GM12878 (cell line): Measurements from ENCODE around the gene PRR14L. TPM values are rescaled to one million over a fixed set of nuclear protein-coding genes. Genes with fewer than 3 reads are reported as not detected.

Source experiments
- ATAC-seq: fragments of 200-7000 bp; cut with Tn5 transposase; 3 replicates; pipeline ENCODE4 v1.9.1; 2020; ENCODE audit warnings: mild to moderate bottlenecking, moderate library complexity
- BruUV-seq: library from RNA; stranded (reverse); fragments of 400-500 nt; replicated peaks from 2 replicates; lab custom pipeline; 2021; lab: Mats Ljungman, UMichigan
- CTCF ChIA-PET: fragments of 300-600 bp; sonication (Branson Sonifier 250); formaldehyde crosslinking; extraction: SDS; loops from one replicate; lab custom pipeline; 2021; ENCODE audit warnings: inconsistent platforms; lab: Yijun Ruan, JAX
- POLR2A ChIA-PET: fragments of 350-600 bp; formaldehyde crosslinking; extraction: SDS; loops from one replicate; lab custom pipeline; 2021; ENCODE audit warnings: inconsistent platforms; lab: Charles Lee
- RAD21 ChIA-PET: fragments of 300-600 bp; sonication (Branson Sonifier 250); formaldehyde crosslinking; loops from one replicate; lab custom pipeline; 2023; ENCODE audit warnings: antibody characterized with exemption; ENCODE audit not compliant: unreplicated experiment; lab: Charles Lee
- SMC1A ChIA-PET: fragments of 300-600 bp; sonication (Branson Sonifier 250); formaldehyde crosslinking; loops from one replicate; lab custom pipeline; 2023; ENCODE audit not compliant: unreplicated experiment, uncharacterized antibody; lab: Charles Lee
- DNase-seq: peaks from one replicate; pipeline ENCODE4 v3.0.0-alpha.2; 2011; ENCODE audit warnings: low read depth, low spot score
- FAIRE-seq: peaks from 3 replicates; lab custom pipeline; 2011; peaks lifted over from hg19 to GRCh38; lab: Jason Lieb, UNC
- H2AFZ ChIP-seq: 2 replicates; pipeline ENCODE4 v1.6.0; 2011; ENCODE audit warnings: low read depth, low read length, control low read depth; ENCODE audit not compliant: control insufficient read depth
- H3K27ac ChIP-seq: 2 replicates; pipeline ENCODE4 v1.5.1; 2011; ENCODE audit warnings: control low read depth; ENCODE audit not compliant: control insufficient read depth, insufficient read depth
- H3K27me3 ChIP-seq, 2 experiments: replicated peaks in 1 of 2; 2 replicates each; pipeline versions ENCODE4 v1.6.0 to v1.6.1; 2011; ENCODE audit warnings: low read length in 1 of 2; ENCODE audit not compliant: control insufficient read depth in 2 of 2, insufficient read depth in 2 of 2
- H3K36me3 ChIP-seq, 2 experiments: 2 replicates each; pipeline ENCODE4 v1.5.1; 2011; ENCODE audit warnings: low read length in 1 of 2; ENCODE audit not compliant: control insufficient read depth in 2 of 2, insufficient read depth in 2 of 2
- H3K4me1 ChIP-seq: 2 replicates; pipeline ENCODE4 v1.6.1; 2011; ENCODE audit warnings: mild to moderate bottlenecking, low read length, moderate library complexity, mixed read lengths; ENCODE audit not compliant: control insufficient read depth, insufficient read depth
- H3K4me2 ChIP-seq: 2 replicates; pipeline ENCODE4 v1.6.0; 2011; ENCODE audit warnings: control low read depth; ENCODE audit not compliant: control insufficient read depth, insufficient read depth
- H3K4me3 ChIP-seq: fragments of 200-600 bp; sonication (generic); 2 replicates; pipeline ENCODE4 v1.5.1; 2016
- H3K79me2 ChIP-seq: 2 replicates; pipeline ENCODE4 v1.6.0; 2011; ENCODE audit warnings: low read length; ENCODE audit not compliant: control insufficient read depth, insufficient read depth
- H3K9ac ChIP-seq: 2 replicates; pipeline ENCODE4 v1.8.0; 2011; ENCODE audit warnings: low read length, control low read depth, mixed read lengths; ENCODE audit not compliant: control insufficient read depth, insufficient read depth
- H3K9me3 ChIP-seq: replicated peaks from 3 replicates; pipeline ENCODE4 v1.5.1; 2011; ENCODE audit warnings: mild to moderate bottlenecking, low read length; ENCODE audit not compliant: control insufficient read depth, insufficient read depth
- H4K20me1 ChIP-seq: 2 replicates; pipeline ENCODE4 v1.6.0; 2011; ENCODE audit not compliant: control insufficient read depth, insufficient read depth
- ATF7 ChIP-seq: fragments of 450-650 bp; IDR thresholded peaks from 2 replicates; pipeline ENCODE4 v1.6.1; 2016; ENCODE audit warnings: low read depth, mild to moderate bottlenecking
- CREB1 ChIP-seq: IDR thresholded peaks from 2 replicates; pipeline ENCODE4 v1.6.1; 2012; ENCODE audit warnings: low read depth, mild to moderate bottlenecking, inconsistent platforms
- CTCF ChIP-seq, 3 experiments: IDR thresholded peaks in 2 of 3; conservative IDR thresholded peaks in 1 of 3; 2 replicates each; pipeline ENCODE4 v1.5.1; 2011; ENCODE audit warnings: low read depth in 3 of 3, low read length in 3 of 3, mild to moderate bottlenecking in 3 of 3, control low read depth in 2 of 3, moderate library complexity in 2 of 3, inconsistent platforms in 1 of 3, mixed read lengths in 1 of 3; ENCODE audit not compliant: control insufficient read depth in 2 of 3, insufficient read depth in 1 of 3; ENCODE audit errors: extremely low read depth in 1 of 3
- DPF2 ChIP-seq: fragments of 450-650 bp; IDR thresholded peaks from 2 replicates; pipeline ENCODE4 v1.6.1; 2017; ENCODE audit warnings: mild to moderate bottlenecking
- FOXM1 ChIP-seq: IDR thresholded peaks from 2 replicates; pipeline ENCODE4 v1.6.1; 2012; ENCODE audit warnings: low read depth, mild to moderate bottlenecking, inconsistent platforms, low read length, moderate library complexity
- IKZF2 ChIP-seq, 2 experiments: fragments of 450-650 bp; IDR thresholded peaks; 2 replicates each; pipeline ENCODE4 v1.6.1; 2017; ENCODE audit warnings: mild to moderate bottlenecking in 2 of 2, moderate library complexity in 2 of 2
- IRF4 ChIP-seq: IDR thresholded peaks from 2 replicates; pipeline ENCODE4 v1.6.1; 2011; ENCODE audit warnings: low read depth, low read length
- MEF2B ChIP-seq: fragments of 450-650 bp; IDR thresholded peaks from 2 replicates; pipeline ENCODE4 v1.6.1; 2018; ENCODE audit warnings: mild to moderate bottlenecking, moderate library complexity; ENCODE audit not compliant: partially characterized antibody, poor library complexity, severe bottlenecking
- MLLT1 ChIP-seq: fragments of 450-650 bp; IDR thresholded peaks from 2 replicates; pipeline ENCODE4 v1.6.1; 2016; ENCODE audit warnings: mild to moderate bottlenecking
- MTA2 ChIP-seq: fragments of 450-650 bp; IDR thresholded peaks from 2 replicates; pipeline ENCODE4 v1.6.1; 2016; ENCODE audit warnings: low read depth, mild to moderate bottlenecking, moderate library complexity
- NBN ChIP-seq: fragments of 450-650 bp; IDR thresholded peaks from 2 replicates; pipeline ENCODE4 v1.6.1; 2016
- NRF1 ChIP-seq: conservative IDR thresholded peaks from 2 replicates; pipeline ENCODE4 v1.6.1; 2011; ENCODE audit warnings: mild to moderate bottlenecking, low read depth, low read length, improper control_type of control experiment
- PAX5 ChIP-seq: IDR thresholded peaks from 2 replicates; pipeline ENCODE4 v1.6.1; 2011; ENCODE audit warnings: low read depth, low read length, borderline replicate concordance
- RELB ChIP-seq: fragments of 450-650 bp; IDR thresholded peaks from 2 replicates; pipeline ENCODE4 v1.6.1; 2017; ENCODE audit warnings: low read depth, mild to moderate bottlenecking, moderate library complexity
- SMARCA5 ChIP-seq: fragments of 450-650 bp; IDR thresholded peaks from 2 replicates; pipeline ENCODE4 v1.6.1; 2017; ENCODE audit warnings: mild to moderate bottlenecking
- SP1 ChIP-seq: IDR thresholded peaks from one replicate; pipeline ENCODE4 v1.6.1; 2011; ENCODE audit warnings: low read depth, low read length
- SRF ChIP-seq, 2 experiments: IDR thresholded peaks; 2 replicates each; pipeline ENCODE4 v1.6.1; 2011; ENCODE audit warnings: low read depth in 2 of 2, low read length in 2 of 2, mild to moderate bottlenecking in 1 of 2, moderate library complexity in 1 of 2
- ZNF384 ChIP-seq: IDR thresholded peaks from 2 replicates; pipeline ENCODE4 v1.6.1; 2012; ENCODE audit warnings: low read depth, mild to moderate bottlenecking, low read length, improper control_type of control experiment, borderline replicate concordance
- WGBS: methylation state at CpG from one replicate; pipeline ENCODE4 v1.1.6; 2016; ENCODE audit warnings: low lambda C conversion rate; ENCODE audit not compliant: insufficient replicate concordance, insufficient coverage; ENCODE audit errors: missing lambda C conversion rate; 5-methylcytosine and 5-hydroxymethylcytosine counted together
- in situ Hi-C: fragments of 300-500 bp; cut with MboI; formaldehyde crosslinking; loops from 9 replicates; pipeline ENCODE4 v1.14.3; 2018; ENCODE audit warnings: mixed read lengths
- intact Hi-C: fragments of 100-400 bp; cut with micrococcal nuclease; formaldehyde crosslinking; loops from one replicate; pipeline ENCODE4 v1.14.2; 2022; ENCODE audit not compliant: unreplicated experiment
- polyA plus RNA-seq, 11 experiments: library from polyadenylated mRNA; depleted of rRNA in 4 of 11; unstranded in 6 of 11; stranded (reverse) in 5 of 11; fragments of >200 nt; fragmentation: Nextera tagmentation in 4 of 11; fragmentation: Illumina TruSeq in 1 of 11; extraction: Ambion mirVana in 4 of 11; extraction: Trizol in 1 of 11; gene quantifications; 1 replicate in 1 of 11; 2 replicates in 10 of 11; pipeline versions ENCODE4 v1.2.1 to v1.2.3, GENCODE V29; 2011 to 2016; ENCODE audit warnings: inconsistent platforms in 2 of 11, missing spikeins in 2 of 11, low read depth in 1 of 11
- total RNA-seq, 4 experiments: library from RNA; depleted of rRNA in 3 of 4; stranded (reverse); fragments of >200 nt in 3 of 4; fragmentation: Illumina TruSeq in 1 of 4; extraction: Trizol in 1 of 4; gene quantifications; 2 replicates each; pipeline versions ENCODE4 v1.2.1 to v1.2.3, GENCODE V29; 2013 to 2021
- TF ChIP-seq, protein P1 (sequence below): IDR thresholded peaks from 2 replicates; pipeline ENCODE4 v1.6.1; 2012; ENCODE audit warnings: low read depth, low read length, improper control_type of control experiment

Gene PRR14L
- total and polyA plus RNA-seq, 10 of the 15 experiments (the other 5 are each of a cell fraction or from before 2014, with no cell fraction given), result 4.2 to 49.0 (median 21.4) TPM

DNA sequence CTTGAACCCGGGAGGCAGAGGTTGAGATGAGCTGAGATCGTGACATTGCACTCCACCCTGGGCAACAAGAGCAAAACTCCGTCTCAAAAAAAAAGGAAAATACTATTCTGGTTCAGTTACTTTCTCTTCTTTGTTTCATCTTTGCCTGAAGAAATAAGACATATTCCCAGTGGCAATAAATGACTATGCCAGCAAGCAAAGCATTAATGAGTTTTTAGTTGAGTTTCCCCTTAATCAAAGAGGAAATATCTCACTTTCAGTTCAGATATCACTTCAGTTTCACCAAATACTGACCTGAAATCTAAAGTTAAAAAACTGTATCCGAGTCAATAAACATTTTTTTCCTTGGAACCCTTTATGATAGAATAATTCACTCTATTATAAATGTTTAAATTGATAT is 98.3 kb downstream of the PRR14L start (continued):
- TF ChIP-seq DPF2, result no peak

DNA sequence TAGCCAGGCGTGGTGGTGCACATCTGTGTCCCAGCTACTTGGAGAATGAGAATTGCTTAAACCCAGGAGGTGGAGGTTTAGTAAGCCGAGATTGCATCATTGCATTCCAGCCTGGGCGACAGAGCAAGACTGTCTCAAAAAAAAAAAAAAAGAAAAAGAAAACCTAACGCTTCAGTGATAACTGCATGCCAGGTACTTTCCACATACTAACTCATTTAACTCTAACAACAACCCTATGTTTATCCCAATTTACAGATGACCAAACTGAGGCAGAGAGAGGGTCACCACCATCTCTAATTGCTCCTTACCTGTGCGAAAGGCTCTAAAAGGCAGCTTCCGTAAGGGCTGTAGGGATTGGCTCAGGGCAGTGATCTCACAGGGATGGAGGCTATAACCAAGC is 99.5 kb downstream of the PRR14L start:
- WGBS, result 17% methylated on average over 6 of the region's 6 CpGs
- ChIA-PET SMC1A (interaction anchor here (1.1 to 1.3 kb wide), 2 partner anchors 11 to 113 kb away, joined by 3 read pairs; partner anchors contain the start of gene PISD), POLR2A (interaction anchor here (1.0 to 1.4 kb wide), 2 partner anchors 10 to 13 kb away, joined by 5 to 6 read pairs; no protein-coding TSS in a partner anchor), CTCF (interaction anchor here (1.2 kb wide), 1 partner anchor 15 kb away, joined by 3 read pairs; no protein-coding TSS in a partner anchor), RAD21 (interaction anchor here (0.6 to 0.7 kb wide), 2 partner anchors 113 to 157 kb away, joined by 3 read pairs; no protein-coding TSS in a partner anchor)
- H3K9ac ChIP-seq, result no peak overlapping the region
- intact Hi-C loops (no loop called here), in situ Hi-C loops (no loop called here)
- H3K79me2 ChIP-seq, result peaks cover 53% of the 10 kb centered on the region
- BruUV-seq, result no TSS peak
- H3K36me3 ChIP-seq, result peaks cover 0 to 12% of the 10 kb centered on the region in 2 experiments; a peak in 1 of 4 replicates
- H3K4me3 ChIP-seq, result 0 out of 2 replicates have a peak overlapping the region, but pooled peaks have one; percentile 5
- no peak overlapping the region for H2AFZ ChIP-seq
- DNase-seq (no peak), FAIRE-seq (no peak), ATAC-seq (peak; percentile 30)
- H3K27me3 ChIP-seq, result no peaks in the 10 kb centered on the region
- H3K4me1 ChIP-seq, result peaks cover 56% of the 10 kb centered on the region
- H3K9me3 ChIP-seq, result no peaks in the 10 kb centered on the region
- peak overlapping the region; percentile 1; the same call in 1 of the 2 replicates for H3K4me2 ChIP-seq
- H4K20me1 ChIP-seq, result no peaks in the 10 kb centered on the region
- H3K27ac ChIP-seq, result peak overlapping the region; percentile 85
- TF ChIP-seq SMARCA5 (peak; percentile 80; the same call in 1 of the 2 replicates), CREB1 (no peak), IRF4 (no peak), CTCF (IDR thresholded peaks at IDR 0.05 in 2 of 3, conservative IDR thresholded peaks at IDR 0.05 in 1 of 3; ENCODE audit: control insufficient read depth in 2 of 3, extremely low read depth in 1 of 3, insufficient read depth in 1 of 3, low read depth in 3 of 3, low read length in 3 of 3) (no peak), FOXM1 (peak; percentile 30; the same call in 1 of the 2 replicates), RELB (peak; percentile 87; the same call in 1 of the 2 replicates), PAX5 (no peak), IKZF2 (IDR thresholded peaks at IDR 0.05) (peak in 1 of 2 experiments; percentile 28; a peak in 1 of 4 replicates), SRF (IDR thresholded peaks at IDR 0.05; ENCODE audit: low read depth in 2 of 2, low read length in 2 of 2) (no peak), ZNF384 (peak; percentile 74), NBN (peak; percentile 43; the same call in 1 of the 2 replicates), NRF1 (no peak), SP1 (no peak), MEF2B (no peak), MTA2 (no peak), ATF7 (peak; percentile 51), MLLT1 (no peak)
- TF ChIP-seq, protein P1, sequence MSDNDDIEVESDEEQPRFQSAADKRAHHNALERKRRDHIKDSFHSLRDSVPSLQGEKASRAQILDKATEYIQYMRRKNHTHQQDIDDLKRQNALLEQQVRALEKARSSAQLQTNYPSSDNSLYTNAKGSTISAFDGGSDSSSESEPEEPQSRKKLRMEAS, result no peak
